Measurements from ENCODE around the gene NCAM2.

GRCh38 chr21:21464684-21465083, 466.5 kb downstream of the NCAM2 start:
- TF ChIP-seq CTCF (IDR thresholded peaks at IDR 0.05) (no peak), POLR2A (IDR thresholded peaks at IDR 0.05) (no peak), EP300 (IDR thresholded peaks at IDR 0.05) (no peak)

Data from ovary (tissue), 3 donors.